Tongue (tissue), 2 donors: ENCODE data around the gene DLX1. TPM values are rescaled to one million over a fixed set of nuclear protein-coding genes. Genes with fewer than 3 reads are reported as not detected.
"Not testable (repeated sequence)": the region's sequence is repeated elsewhere in the genome, so short reads cannot be mapped to it uniquely, and the experiment has no call there.

Source experiments
- DNase-seq: peaks from one replicate; pipeline ENCODE4 v3.0.0-alpha.2; 2015
- total RNA-seq: library from RNA; depleted of rRNA; stranded (reverse); fragments of >200 nt; gene quantifications from one replicate; pipeline ENCODE4 v1.2.3, GENCODE V29; 2014

The DLX1 gene
- total RNA-seq, 1 donor from 2014 or later = 2.4 TPM

DNA sequence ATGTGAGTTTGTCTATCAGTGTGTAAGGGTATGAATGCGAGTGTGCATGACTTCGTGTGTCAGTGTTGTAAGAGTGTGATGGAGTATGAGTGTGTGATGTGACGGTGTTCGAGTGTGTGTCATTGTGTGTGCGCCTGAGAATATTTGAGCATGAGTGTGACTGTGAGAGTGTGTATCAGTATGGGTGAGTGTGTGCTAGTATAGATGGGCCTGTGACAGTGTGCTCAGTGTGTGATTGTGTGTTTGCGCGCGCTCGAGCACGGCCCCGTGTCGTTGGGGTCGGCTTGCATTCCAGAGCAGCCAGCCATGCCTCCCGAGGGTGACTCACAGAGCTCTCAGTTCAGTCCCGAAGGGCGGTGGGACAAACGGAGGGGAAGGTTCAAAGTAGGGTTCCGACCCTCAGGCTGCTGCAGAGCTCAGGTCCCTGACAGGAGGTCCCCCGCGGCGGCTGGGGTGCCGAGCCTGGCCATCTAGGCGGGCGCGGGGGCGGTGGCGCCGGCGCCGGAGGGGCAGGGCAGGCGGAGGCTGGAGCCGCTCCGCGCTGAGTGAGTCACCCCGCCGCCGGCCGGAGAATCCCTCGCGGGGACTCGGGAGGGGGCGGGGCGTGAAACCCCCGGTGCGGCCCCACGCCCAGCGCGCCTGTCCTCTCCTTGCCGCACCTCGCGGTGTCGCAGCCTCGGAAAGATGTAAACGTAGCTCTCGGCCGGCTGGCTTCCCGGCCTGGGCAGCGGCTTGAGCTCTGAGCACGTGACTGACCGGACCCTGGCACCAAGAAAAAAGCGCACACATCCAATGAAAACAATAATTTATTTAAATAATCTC is 13.6 kb downstream of the DLX1 start:
- peak; percentile 53 for DNase-seq

DNA sequence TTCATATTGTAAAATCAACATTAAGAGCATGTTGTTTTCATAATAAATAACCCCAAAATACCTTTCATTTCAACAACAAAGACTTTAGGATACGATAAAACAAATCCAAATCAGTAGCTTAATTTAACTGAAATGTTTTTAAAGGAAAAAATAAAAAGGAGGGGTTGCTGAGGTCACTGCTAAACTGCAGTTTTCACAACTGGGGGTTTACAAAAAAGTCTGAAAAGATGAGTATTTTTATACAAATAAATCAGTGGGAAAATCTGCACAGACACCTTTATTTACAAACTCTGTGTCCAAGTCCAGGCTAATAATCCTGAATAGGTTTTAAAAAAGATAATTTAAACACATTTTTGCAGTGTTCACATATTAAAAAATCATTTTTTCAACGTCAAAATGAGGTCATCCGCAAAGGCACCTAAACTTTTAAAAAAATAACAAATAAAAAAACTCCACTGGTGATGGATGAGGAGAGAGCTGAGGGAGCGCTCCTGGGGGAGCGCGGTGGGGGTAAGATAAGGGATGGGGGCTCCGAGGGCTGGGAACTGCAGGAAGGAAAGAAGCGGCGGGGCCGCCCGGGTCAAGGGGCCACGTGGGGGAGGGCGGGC is 14.3 kb downstream of the DLX1 start:
- DNase-seq = no peak

DNA sequence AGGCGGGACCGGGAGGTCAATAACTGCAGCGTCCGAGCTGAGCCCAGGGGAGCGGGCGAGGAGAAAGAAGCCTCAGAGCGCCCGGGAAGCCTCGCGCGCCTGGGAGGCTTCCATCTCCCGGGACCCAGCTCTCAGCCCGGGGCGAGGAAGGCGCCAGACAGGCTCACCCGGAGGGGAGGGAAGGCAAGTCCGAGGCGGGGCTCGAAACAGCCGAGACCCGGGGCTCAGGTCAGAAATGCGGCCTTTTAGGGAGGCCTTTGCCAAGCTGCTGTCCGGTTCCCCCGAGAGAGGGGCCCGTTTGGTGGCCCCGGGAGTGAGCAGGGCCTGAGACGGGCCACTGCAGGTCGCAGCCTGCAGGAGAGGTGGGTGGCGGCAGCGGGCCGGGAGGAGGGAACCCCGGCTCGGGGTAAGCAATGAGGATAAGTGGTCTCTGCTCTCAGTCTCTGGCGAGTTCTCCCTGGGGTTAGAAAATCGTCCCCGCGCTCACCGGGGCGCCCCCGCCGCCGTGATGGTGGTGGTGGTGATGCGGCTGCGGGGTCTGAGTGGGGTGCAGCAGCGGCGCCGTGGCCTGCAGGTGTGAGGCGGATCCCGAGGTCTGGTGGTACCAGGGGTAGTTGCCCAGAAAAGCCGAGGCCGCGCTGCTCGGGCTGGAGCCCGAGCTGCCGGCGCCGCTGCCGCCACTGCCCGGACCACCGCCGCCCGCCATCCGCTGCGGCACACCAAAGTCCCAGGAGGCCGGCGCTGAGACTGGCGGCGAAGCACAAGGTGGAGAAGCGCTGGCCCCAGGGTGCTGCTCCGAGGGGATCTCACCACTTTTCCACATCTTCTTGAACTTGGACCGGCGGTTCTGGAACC is 15.0 kb downstream of the DLX1 start:
- no peak for DNase-seq

DNA sequence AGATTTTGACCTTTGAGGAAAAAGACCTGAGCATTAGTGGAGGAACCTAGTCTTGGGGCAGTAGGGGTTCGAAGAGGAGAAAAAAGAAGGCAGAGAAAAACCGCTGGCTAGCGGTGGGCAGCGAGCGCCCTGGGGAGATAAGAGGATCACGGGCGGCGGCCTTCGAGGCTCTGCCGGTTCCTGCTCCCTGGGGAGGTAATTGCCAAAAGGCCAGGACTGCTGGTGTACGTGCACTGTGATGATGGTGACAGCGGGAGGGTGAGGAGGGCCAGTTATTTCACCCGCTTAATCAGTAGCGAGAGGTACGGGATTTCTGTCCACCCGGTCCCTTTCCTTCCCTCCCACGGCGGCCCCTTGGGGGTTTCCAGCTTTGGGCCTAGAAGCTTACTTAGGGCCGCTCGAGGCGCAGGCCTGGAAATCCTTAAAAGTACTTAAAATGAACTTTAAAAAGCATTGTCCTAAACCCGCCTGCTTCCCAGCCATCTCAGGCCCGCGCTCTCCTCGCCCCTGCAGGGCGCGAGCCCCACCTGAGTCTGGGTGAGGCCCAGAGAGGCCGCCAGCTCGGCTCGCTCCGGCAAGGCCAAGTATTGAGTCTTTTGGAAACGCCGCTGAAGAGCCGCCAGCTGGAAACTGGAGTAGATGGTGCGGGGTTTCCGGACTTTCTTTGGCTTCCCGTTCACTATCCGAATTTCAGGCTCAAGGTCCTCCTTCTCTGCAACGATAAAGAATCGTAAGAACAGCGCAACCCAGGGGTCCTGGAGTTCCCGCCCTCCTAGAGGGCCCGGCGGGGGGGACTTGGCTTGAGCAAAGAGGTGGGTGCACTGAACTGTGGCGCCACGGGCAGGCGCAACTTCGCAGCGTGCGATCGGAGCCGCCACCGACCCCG is 15.9 kb downstream of the DLX1 start:
- peak; percentile 42 for DNase-seq

DNA sequence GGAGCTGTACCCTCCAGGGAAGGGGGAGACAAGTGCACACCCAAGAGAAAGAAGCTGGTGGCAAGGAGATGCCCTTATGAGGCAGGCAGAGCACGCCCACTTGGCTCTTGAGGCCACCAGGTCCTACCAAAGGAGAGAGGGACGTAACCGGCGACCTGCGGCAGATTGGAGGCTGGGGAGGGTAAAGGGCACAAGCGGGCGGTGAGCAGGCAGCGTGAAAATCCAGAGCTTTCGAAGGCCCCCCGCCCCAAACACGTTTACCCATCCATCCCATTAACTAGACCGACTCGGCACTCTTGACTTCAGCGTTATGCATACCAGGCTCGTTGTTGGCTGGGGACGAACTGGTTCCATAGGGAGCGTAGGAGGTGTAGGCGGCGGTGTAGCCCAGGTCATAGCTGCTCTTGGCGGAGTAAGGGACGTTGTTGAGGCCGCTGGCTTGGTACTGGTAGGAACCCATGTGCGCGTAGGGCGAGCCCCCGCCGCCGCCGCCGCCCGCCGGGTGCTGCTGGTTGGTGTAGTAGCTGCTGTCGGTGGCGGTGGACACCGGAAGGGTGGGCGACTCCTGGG is 16.6 kb downstream of the DLX1 start:
- peak; percentile 29 for DNase-seq

DNA sequence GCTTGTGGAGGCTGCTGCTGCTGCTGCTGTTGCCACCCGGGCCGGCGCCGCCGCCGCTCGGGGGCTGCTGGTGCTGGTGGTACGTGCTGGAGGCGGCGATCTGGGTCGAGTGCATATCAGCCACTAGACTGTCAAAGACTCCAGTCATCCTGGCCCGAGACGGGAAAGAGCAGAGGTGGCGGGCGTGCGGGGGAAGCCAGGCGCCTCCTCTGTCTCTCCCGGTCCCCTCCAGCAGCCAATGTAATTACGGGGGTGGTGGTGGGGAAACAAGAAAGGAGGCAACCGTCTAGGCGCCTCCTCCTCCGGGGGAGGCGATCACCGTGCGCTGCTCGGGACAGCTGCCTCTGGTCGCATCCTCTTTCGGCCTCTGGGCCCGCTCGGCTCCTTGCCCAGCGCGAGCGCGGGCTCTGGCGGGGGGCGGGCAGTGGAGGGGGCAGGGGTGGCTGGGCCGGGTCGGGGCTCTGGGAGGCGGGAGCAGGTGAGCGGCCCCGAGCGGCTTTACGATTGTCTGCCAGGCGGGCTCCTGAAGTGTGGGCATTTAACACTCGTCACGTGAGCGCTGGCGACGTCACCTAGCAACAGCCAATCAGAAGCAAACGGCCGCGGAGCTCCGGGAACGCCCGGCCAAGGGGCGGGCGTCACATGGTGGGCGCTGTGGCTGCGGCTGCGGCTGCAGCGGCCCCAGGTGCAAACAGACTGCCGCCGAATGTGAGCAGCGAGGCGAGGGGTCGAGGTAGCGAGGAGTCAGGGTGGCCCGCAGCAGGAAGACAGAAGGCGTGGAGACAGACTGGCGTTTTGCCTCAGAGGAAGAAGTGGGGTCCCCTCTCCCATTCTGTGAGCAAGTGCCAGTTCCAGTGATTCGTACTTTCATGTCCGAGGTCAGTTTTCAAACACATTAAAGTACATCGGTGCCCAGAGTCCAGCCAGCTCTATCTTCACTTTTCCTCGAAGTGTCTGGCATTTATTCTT is 17.4 kb downstream of the DLX1 start, which contains the start of gene DLX2:
Gene DLX2, minus strand, starts transcription at position 510 of the 969 bp plus-strand sequence. Its CDS starts 362 bp downstream, at position 148.
- peak; percentile 96 for DNase-seq

DNA sequence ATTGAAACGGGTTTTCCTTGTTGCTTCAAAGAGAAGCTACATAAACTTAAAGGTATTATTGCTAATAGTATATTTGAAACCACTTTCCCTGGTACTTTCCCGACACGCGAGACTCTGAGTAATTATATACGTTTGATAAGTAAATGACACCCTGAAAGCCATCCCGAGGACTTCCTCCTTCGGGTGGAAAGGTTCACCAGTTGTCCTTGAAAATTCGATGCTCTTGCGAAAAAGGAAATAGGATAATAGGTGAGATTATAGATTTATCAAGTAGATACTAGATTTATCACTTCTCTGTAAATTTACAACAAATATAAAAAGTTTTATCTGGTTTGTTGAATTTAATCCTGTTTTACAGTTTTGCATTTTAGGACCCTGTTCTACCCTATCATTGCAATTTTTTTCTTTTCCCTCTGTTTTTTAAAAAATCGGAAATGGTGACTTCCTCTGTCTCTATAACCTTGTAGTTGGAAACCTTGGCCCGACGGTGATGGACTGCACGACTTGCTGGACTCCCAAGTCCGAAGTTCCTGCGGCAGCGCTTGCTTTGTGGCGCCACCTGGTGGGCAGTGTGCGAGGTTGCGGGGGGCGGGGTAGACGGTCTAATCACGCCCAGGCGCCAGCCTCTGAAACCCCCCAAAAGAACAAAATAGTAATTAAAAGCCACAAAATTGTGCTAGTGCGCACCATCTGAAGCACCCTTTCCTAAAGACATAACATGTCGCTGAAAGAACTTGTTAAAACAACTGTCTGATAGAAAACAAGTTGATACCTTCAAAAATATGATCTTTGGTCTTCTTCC is 18.4 kb downstream of the DLX1 start:
- peak; percentile 93 for DNase-seq

DNA sequence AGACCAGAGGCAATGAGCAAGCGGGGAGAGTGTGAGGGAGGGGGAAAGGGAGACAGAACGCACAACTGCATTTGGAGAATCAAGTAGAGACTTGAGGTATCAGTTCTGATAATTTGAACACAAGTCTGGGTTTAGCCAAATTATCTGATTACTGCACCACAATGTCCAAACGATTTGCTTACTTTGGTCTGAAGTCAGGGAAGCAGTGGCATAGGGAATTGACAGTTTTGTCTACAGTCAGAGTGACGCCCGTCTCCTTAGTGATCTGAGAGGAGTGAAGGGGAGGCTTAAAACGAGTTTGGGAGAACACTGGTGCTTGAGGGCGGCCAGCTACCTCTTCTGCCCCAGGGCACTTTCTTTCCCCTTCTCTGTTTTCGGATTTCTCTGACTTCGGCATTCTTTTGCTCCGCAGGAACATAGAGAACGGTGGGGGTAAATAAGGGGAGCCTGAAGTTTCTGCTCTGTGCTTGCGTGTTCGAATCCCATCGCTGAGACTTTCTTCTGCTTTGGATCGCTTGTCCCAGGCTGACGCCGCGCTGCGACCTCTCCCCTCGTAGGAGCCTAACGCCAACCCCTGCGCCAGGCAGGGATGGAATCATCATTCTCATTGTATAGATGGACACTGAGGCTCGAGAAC is 20.3 kb downstream of the DLX1 start:
- DNase-seq = peak; percentile 17

DNA sequence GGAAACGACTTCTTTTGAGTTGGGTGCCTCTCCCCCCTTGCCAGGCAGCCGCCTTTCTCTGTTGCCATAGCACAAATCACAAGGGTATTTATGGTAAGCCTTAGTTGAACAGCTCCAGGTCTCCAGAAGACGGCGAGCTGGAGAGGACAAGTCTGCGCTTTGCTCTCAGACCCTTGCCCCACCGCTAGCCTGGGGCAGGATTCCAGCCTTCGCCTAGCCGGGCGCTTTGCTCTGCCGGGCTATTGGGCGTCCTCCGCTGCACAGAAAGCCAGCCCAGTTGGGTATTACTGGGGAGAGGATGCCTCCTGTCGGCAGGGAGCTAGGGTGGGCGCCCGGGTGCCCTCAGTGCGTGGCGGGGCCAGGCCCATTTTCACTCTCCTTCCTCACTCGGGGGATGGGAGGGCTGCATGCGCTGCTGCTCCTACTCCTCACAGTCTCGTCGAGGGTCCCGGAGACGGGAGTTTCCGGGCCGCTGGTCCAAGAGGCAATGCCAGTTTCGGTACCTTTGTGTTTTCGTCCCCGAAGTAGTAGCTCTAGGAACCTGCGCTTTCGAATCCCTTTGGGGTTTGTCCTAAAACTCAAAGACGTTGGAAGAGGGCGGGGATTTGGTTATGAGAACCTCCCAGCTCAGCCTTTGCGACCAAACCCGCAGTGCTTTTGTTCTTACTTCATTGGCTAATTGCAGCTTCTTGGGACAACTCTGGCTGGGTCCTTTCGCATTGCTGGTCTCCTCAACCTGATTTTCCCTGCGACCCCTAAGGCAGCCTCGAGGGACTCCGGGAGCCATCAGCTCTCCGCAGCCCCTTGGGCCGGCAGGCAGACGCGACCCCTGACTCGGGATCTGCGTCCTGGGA is 21.0 kb downstream of the DLX1 start:
- peak; percentile 25 for DNase-seq

DNA sequence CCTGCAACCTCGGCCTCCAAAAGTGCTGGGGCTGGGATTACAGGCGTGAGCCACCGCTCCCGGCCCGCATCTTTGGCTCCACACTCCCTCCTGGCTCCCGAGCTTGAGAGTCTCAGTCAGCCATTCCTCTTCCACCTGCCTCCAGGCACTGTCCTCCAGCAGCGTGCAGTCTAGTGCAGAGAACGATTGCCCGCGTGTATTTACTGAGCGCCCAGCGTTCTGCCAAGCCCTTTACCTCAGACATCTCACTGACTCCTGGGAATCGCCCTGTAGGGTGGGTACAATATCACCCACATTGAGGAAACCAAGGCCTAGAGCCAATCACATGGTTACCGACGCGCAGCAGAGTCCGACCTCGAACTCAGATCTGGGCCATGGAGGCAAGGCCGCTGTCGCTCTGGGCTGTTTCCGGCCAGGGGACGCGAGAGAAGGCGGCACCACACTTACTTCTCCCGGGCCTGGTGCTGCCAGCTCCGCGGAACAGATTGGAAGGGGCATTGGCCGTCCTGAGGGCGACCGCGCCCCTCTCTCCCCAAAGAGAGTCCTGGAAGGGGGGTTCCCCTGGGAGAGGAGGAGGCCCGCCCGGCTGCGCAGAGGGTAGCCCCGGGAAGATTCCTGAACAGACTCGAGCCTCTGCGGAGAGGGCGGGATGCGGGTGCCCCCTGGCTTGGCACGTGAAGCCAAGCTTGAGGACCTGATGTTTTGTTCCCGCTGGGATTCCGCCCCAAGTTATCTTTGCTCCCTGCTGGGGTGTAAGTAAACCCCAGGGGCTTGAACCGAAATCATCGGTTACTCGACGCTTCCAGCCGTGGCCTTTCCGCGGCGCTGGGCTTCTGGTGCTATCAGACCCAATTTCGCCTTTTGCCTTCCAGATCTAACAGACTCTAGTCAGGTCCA is 22.6 kb downstream of the DLX1 start:
- DNase-seq = no peak

DNA sequence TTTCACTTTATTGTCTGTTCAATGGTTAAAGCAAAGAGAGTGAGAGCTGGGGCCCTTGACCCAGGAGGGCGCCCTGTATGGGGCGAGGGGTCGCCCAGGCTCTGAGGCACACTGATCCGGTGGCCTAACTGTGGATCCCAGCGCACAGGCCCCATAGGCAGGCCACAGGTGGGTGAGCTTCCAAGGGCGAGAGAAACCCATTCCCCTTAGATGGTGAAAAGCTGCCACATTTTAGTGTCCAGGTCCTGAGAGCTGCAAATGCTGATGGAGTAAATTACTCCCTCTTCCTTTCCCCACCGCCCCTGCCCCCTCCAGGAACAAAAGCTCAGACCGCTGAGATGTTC is 23.3 kb downstream of the DLX1 start:
- DNase-seq = no peak

DNA sequence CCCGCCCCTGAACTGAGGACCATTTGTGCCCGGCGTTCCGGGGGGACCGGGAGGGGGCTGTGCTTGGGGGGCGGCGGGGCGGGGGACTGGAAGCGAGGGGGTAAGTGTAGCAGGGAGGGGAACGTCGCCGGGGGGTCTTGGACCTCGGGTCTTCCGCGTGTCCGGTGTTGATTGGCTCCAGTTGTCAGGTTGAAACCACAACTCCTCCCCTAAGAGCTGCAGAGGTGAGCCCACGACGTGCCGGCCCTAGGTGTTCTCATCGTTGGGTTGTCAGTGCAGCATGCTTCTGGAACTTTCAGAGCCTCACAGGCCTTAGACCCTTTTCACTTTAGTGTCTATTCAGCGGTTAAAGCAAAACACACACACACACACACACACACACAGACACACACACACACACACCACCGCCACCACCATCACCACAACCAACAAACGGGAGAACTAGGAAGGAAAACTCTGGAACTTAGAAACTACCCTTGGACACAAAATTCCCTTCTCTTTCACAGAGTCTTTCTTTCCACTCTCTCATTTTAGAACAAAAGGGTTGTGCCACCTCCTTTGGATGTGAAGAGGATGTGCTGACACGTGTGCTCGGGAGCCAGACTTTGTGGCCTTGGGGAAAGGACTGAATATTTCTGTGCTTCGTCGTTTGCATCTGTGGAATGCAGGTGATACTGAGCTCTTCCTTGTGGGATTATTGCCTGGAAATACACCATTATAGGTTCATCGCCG is 24.1 kb downstream of the DLX1 start:
- no peak for DNase-seq

DNA sequence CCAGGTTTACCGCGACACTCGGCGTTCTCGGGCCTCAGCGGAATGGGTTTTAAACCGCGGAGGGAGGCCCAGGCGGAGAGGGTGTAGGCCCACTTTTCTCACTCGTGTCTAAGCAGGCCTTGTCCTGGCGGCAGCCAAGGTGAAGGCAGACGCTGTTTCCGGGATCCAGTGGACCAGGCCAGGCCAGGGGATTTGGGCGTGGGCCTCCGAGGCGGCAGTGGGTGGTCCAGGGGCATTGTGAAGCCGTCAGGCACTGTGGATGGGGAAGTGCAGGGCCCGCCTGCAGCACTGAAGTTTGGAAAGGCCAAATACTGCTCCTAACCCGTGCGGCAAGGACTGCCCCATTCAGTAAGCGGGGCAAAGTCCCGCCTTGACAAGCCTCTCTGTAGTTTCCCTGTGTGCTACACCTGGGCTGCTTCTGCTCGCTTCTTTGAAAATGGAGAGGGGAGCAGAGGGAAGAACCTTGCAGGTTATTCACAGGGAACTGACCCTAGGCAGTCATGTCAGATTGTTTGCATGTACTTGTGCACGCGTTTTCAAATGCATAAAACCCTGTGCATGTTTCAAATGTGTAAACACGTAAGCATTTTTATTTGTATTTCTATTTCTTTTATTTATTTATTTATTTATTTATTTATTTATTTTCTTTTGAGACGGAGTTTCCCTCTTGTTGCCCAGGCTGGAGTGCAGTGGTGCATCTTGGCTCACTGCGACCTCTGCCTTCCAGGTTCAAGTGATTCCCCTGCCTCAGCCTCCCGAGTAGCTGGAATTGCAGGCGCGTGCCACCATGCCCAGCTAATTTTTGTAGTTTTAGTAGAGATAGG is 24.9 kb downstream of the DLX1 start:
- no peak for DNase-seq

DNA sequence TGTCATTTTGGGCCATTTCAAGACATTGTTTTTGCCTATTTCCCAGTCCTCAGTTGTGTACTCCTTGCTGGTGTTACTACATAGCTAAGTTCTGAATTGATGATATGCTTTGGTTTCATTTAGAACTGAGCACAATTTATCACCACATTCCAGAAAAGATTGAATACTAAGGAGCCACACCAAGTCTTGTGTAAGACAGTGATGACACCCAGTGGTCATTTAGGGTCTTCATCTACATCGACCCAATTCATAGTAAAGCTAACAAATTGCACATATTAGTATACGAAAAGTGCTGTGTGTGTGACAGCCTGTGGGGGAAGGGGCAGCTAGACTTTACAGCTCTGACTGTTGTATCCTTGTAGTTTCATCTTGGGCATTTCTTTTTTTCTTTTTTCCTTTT is 28.3 kb downstream of the DLX1 start:
- DNase-seq = peak; percentile 51

DNA sequence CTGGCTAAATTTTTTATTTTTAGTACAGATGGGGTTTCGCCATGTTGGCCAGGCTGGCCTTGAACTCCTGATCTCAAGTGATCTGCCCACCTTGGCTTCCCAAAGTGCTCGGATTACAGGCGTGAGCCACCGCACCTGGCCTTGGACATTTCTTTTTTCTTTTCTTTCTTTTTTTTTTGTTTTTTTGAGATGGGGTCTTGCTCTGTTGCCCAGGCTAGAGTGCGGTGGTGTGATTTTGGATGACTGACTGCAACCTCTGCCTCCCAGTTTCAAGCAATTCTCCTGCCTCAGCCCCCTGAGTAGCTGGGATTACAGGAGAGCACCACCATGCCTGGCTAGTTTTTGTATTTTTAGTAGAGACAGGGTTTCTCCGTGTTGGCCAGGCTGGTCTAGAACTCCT is 28.9 kb downstream of the DLX1 start:
- not testable (repeated sequence) for DNase-seq
